OCI-LY3 (cell line): ENCODE results near the gene KIAA0513.

Experiments used
- H2AFZ ChIP-seq: fragments of 200-600, 300-600 bp; shearing (Covaris generic); 2 replicates; pipeline ENCODE4 v1.6.0; 2014; ENCODE audit warnings: antibody characterized with exemption, low read depth, low read length
- H3K27ac ChIP-seq: fragments of 200-600, 300-600 bp; sonication (generic); 2 replicates; pipeline ENCODE4 v1.5.1; 2014; ENCODE audit warnings: mild to moderate bottlenecking, low read length, moderate library complexity, mixed read lengths
- H3K27me3 ChIP-seq: fragments of 200-600, 300-600 bp; sonication (generic); 2 replicates; pipeline ENCODE4 v1.6.1; 2014; ENCODE audit warnings: low read depth, low read length, mixed read lengths
- H3K36me3 ChIP-seq: fragments of 200-600, 300-600 bp; sonication (generic); replicated peaks from 2 replicates; pipeline ENCODE3; 2014; ENCODE audit warnings: low read depth, low read length, mixed read lengths
- H3K4me1 ChIP-seq: fragments of 300-600, 200-600 bp; sonication (generic); 2 replicates; pipeline ENCODE4 v1.6.1; 2014; ENCODE audit warnings: low read length, mixed read lengths
- H3K4me2 ChIP-seq: fragments of 200-600, 300-600 bp; sonication (generic); 2 replicates; pipeline ENCODE4 v1.6.1; 2014; ENCODE audit warnings: low read length, mixed read lengths
- H3K4me3 ChIP-seq: fragments of 300-600, 200-600 bp; sonication (generic); 2 replicates; pipeline ENCODE4 v1.5.1; 2014; ENCODE audit warnings: antibody characterized with exemption, mild to moderate bottlenecking, low read length, moderate library complexity
- H3K79me2 ChIP-seq: fragments of 300-600, 200-600 bp; shearing (Covaris generic); 2 replicates; pipeline ENCODE4 v1.6.1; 2014; ENCODE audit warnings: mild to moderate bottlenecking, low read length, mixed read lengths
- H3K9ac ChIP-seq: fragments of 300-600, 200-600 bp; shearing (Covaris generic); 2 replicates; pipeline ENCODE4 v1.6.0; 2014; ENCODE audit warnings: mild to moderate bottlenecking, low read length, moderate library complexity
- H3K9me3 ChIP-seq: fragments of 200-600, 300-600 bp; shearing (Covaris generic); 2 replicates; pipeline ENCODE4 v1.6.1; 2014; ENCODE audit warnings: low read length, mixed read lengths; ENCODE audit not compliant: insufficient read depth
- H4K20me1 ChIP-seq: fragments of 200-600, 300-600 bp; sonication (generic); 2 replicates; pipeline ENCODE4 v1.6.1; 2016; ENCODE audit warnings: low read length, mixed read lengths; ENCODE audit not compliant: insufficient read depth
- CTCF ChIP-seq: fragments of 200-600, 300-600 bp; sonication (generic); IDR thresholded peaks from 2 replicates; pipeline ENCODE4 v1.5.1; 2014; ENCODE audit warnings: antibody characterized with exemption, low read length, low read depth
- EZH2phosphoT487 ChIP-seq: fragments of 200-600 bp; shearing (Covaris generic); IDR thresholded peaks from 2 replicates; pipeline ENCODE4 v1.6.1; 2018; ENCODE audit warnings: antibody characterized with exemption, mixed run types, low read depth

The KIAA0513 gene

GRCh38 chr16:85093705-85094104 lies 66.1 kb downstream of the KIAA0513 start:
- no peak overlapping the region for H3K4me2 ChIP-seq
- no peaks in the 10 kb centered on the region for H3K9me3 ChIP-seq
- no peaks in the 10 kb centered on the region for H3K79me2 ChIP-seq
- no peak overlapping the region for H3K4me3 ChIP-seq
- TF ChIP-seq EZH2phosphoT487 (no peak), CTCF (no peak)
- peaks cover 7% of the 10 kb centered on the region; the same call in 1 of the 2 replicates for H3K27me3 ChIP-seq
- no peak overlapping the region for H3K9ac ChIP-seq
- H3K4me1 ChIP-seq = no peaks in the 10 kb centered on the region
- no peaks in the 10 kb centered on the region for H3K36me3 ChIP-seq
- H2AFZ ChIP-seq = no peak overlapping the region
- no peaks in the 10 kb centered on the region for H4K20me1 ChIP-seq
- no peak overlapping the region for H3K27ac ChIP-seq

- no peak overlapping the region for H3K27ac ChIP-seq
- no peak overlapping the region for H3K9ac ChIP-seq
- H3K4me3 ChIP-seq = no peak overlapping the region
- H3K36me3 ChIP-seq = no peaks in the 10 kb centered on the region
- no peaks in the 10 kb centered on the region for H3K9me3 ChIP-seq
- no peak overlapping the region for H2AFZ ChIP-seq
- TF ChIP-seq EZH2phosphoT487 = no peak
- TF ChIP-seq CTCF = no peak
- H3K79me2 ChIP-seq = no peaks in the 10 kb centered on the region
- peaks cover 8% of the 10 kb centered on the region; the same call in 1 of the 2 replicates for H3K27me3 ChIP-seq
- no peaks in the 10 kb centered on the region for H4K20me1 ChIP-seq
- H3K4me1 ChIP-seq = no peaks in the 10 kb centered on the region
- H3K4me2 ChIP-seq = no peak overlapping the region
Observed at GRCh38 chr16:85094176-85094805, 66.7 kb downstream of the KIAA0513 start.

GRCh38 chr16:85094812-85095211 lies 67.2 kb downstream of the KIAA0513 start:
- TF ChIP-seq CTCF = no peak
- no peak for TF ChIP-seq EZH2phosphoT487
- H3K4me1 ChIP-seq = no peaks in the 10 kb centered on the region
- no peak overlapping the region for H3K4me2 ChIP-seq
- H3K9me3 ChIP-seq = no peaks in the 10 kb centered on the region
- no peak overlapping the region for H3K27ac ChIP-seq
- H2AFZ ChIP-seq = no peak overlapping the region
- H4K20me1 ChIP-seq = no peaks in the 10 kb centered on the region
- no peaks in the 10 kb centered on the region for H3K79me2 ChIP-seq
- H3K27me3 ChIP-seq = peaks cover 8% of the 10 kb centered on the region; the same call in 1 of the 2 replicates
- no peak overlapping the region for H3K9ac ChIP-seq
- no peaks in the 10 kb centered on the region for H3K36me3 ChIP-seq
- H3K4me3 ChIP-seq = no peak overlapping the region

- Histone ChIP-seq H3K27me3 (peaks cover 8% of the 10 kb centered on the region; the same call in 1 of the 2 replicates), H3K4me1 (no peaks in the 10 kb centered on the region), H2AFZ (no peak overlapping the region), H3K27ac (no peak overlapping the region), H3K9ac (no peak overlapping the region), H3K36me3 (no peaks in the 10 kb centered on the region), H3K4me2 (no peak overlapping the region), H3K4me3 (no peak overlapping the region), H4K20me1 (no peaks in the 10 kb centered on the region), H3K79me2 (no peaks in the 10 kb centered on the region), H3K9me3 (no peaks in the 10 kb centered on the region)
- TF ChIP-seq CTCF (no peak), EZH2phosphoT487 (no peak)
Observed at GRCh38 chr16:85096921-85097320, 69.3 kb downstream of the KIAA0513 start.
